ENCODE data around the gene NUBPL.

The NUBPL gene

DNA sequence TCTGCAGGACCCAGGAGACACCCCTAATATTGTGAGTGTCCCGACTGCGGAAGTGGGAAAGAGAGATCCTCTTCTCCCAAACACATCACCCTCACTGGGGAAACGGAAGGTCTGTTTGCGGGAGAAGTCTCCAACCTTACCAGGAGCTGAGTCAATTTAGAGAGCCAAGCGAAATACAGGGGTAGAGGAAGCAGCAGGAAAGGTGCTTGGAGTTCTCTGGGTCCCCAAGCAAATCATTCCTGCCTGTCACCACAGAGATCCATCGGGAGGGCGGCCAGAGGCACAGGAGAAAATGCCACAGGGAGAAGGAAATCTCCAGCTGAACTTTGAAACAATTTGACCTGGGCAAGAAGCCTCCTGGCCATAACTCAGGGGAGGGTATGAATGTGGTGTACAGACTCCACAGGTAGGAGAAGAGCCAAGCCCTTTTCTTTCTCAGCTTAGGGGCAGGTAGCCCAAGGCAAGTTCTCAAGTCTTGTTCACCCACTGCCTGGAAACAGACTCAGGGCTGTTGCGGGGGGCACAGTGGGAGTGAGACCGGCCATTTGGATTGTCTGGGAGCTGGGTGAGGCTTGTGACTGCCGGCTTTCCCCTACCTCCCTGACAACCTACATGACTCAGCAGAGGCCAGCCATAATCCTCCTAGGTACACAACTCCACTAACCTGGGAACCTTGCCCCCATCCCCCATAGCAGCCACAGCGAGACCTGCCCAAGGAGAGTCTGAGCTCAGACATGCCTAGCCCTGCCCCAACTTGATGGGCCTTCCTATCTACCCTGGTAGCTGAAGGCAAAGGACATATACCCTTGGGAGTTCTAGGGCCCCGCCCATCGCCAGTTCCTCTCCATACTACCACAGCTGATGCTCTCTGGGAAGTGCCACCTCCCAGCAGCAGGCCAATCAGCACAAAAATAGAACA lies 304.0 kb downstream of the NUBPL start:
- TF ChIP-seq, protein P1, sequence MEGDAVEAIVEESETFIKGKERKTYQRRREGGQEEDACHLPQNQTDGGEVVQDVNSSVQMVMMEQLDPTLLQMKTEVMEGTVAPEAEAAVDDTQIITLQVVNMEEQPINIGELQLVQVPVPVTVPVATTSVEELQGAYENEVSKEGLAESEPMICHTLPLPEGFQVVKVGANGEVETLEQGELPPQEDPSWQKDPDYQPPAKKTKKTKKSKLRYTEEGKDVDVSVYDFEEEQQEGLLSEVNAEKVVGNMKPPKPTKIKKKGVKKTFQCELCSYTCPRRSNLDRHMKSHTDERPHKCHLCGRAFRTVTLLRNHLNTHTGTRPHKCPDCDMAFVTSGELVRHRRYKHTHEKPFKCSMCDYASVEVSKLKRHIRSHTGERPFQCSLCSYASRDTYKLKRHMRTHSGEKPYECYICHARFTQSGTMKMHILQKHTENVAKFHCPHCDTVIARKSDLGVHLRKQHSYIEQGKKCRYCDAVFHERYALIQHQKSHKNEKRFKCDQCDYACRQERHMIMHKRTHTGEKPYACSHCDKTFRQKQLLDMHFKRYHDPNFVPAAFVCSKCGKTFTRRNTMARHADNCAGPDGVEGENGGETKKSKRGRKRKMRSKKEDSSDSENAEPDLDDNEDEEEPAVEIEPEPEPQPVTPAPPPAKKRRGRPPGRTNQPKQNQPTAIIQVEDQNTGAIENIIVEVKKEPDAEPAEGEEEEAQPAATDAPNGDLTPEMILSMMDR (IDR thresholded peaks at IDR 0.05), result no peak

DNA sequence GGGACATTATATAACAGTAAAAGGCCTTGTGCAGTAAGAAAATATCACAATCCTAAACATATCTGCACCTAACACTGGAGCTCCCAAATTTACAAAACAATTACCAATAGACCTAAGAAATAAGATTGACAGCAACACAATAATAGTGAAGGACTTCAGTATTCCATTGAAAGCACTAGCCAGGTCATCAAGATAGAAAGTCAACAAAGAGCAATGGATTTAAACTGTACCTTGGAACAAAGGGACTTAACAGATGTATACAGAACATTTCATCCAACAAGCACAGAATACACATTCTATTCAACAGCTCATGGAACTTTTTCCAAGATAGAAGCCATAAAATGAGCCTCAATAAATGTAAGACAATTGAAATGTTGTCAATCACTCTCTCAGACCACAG lies 306.4 kb downstream of the NUBPL start:
- TF ChIP-seq, protein P1 (IDR thresholded peaks at IDR 0.05), result no peak

DNA sequence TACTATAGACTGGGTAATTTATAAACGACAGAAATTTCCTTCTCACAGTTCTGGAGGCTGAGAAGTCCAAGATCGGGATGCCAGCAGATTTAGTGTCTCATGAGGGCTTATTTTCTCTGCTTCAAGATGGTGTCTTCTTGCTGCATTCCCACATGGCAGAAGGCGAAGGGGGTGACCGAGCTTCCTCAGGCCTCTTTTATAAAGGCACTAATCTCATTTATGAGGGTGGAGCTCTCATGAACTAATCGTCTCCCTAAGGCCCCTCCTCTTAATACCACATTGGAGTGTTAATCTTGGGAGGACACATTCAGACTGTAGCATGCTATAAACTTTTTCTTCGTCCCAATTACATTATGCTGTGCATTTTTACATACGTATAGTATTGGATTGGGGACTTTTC lies 315.5 kb downstream of the NUBPL start:
- TF ChIP-seq, protein P1 (IDR thresholded peaks at IDR 0.05), result no peak

DNA sequence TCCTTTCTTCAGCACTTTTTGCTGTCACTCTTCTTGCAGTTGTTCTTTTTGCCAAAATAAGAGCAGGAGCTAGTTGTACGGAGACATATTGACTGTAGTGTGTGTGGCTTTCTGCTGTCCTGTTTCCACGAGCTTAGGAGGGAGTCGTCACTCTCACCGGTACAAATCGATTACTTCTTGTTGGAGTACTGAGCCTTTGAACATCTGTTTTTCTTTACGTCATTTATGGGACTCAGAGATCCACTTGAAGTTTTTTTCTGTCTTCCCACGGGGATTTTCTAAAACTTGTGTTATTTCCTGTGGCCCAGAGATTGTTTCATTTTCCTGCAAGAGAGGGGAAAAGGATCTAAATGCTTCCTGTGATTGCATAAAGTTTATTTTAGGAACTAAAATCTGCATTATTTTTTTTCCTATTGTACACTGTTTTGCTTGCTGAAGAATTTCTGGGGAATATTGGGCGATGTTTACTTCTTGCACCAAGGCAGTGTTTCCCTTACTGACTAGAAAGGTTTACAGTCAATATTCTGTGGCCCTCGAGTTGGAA lies 316.1 kb downstream of the NUBPL start:
- TF ChIP-seq, protein P1 (IDR thresholded peaks at IDR 0.05), result no peak

DNA sequence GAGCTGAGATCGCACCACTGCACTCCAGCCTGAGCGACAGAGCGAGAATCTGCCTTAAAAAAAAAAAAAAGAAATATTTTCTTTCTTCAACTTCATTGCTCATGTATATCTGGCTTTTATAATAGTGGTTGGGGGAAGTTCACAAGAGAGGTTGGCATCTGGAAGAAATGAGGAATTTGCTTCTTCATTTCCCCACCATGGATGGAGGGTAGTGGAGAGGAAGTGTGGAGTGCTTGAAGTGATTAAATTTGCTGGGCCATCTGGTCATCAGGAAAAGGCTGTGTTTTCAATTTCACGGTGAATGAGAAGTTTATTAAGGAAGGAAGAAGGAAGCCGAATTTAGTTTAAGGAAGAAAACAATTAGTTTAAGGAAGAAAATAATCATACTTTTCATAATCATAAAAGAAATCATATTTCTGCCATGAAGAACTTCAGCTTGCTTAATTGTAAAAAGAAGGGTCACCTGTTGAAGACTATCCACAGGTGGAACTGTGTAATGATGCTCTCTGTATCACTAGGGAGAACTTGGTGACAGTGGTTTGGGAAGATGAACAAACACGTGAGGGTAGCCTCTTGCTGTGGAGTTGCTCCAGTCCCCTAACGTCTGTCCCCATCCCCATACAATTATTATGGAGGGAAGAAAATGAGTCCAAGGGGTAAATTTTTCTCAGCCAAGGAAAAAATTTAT lies 318.6 kb downstream of the NUBPL start:
- TF ChIP-seq, protein P1 (IDR thresholded peaks at IDR 0.05), result no peak

DNA sequence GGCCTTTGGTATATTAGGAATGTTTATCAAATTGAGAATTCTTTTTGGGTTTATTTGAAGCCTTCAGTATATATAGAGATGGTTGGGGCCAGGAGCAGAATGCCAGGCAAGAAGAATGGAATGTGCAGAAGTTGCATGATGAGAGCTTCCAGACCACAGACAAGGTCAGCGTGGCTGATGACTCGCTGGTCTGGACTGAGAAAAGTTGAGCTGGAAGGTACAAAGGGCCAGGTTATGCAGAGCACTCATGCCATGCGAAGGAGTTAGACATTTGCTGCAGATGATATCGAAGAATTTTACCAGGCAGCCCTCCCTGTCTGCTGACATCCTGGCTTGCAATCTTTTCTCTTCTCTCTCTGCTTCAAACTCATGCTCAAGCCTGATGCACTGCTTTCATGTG lies 319.7 kb downstream of the NUBPL start:
- TF ChIP-seq, protein P1 (IDR thresholded peaks at IDR 0.05), result no peak

DNA sequence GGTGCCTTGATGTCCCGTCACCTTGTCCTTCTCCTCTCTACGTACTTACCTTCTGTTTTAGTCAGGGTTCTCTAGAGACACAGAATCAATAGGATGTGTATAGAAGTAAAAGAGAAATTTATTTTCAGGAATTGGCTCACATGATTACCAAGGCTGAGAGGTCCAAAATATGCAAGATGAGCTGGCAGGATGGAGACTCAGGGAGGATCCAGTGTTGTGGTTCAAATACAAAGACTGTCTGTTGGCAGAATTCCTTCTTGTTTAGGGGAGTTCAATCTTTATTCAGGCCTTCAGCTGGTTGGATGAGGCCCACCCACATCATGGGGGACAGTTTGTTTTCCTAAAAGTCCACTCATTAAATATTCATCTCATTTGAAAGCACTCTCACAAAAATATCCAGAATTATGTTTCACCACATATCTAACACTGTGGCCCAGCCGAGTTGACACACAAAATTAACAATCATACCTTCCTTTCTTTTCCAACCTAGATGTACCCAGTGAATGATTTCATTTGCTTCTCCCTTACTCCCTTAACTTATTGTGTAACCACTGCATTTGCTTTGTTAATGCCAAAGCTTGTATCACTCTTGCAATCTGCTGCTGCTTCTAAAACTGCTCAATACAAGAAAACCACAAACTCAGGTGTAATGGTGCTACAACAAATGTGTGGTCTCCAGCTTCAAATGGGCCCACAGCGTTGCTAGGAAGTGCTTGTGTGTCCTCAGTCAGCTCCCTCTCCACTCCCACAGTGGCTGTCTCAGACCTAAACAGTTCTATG lies 320.5 kb downstream of the NUBPL start:
- TF ChIP-seq, protein P1 (IDR thresholded peaks at IDR 0.05), result no peak
